Trophoblast cell (in vitro differentiated cells and primary cell): ENCODE measurements around the gene XPC.
A peak's percentile ranks its signal among the peaks of the same experiment; 100 is the strongest.

Source experiments
- DNase-seq, 2 donors: peaks; one replicate each; pipeline ENCODE4 v3.0.0-alpha.2; 2016
- H2AFZ ChIP-seq: 2 replicates; pipeline ENCODE4 v1.6.1; 2013; ENCODE audit warnings: low read length, moderate library complexity, mild to moderate bottlenecking; ENCODE audit not compliant: insufficient read depth, poor library complexity
- H2AK5ac ChIP-seq: 2 replicates; pipeline ENCODE4 v1.6.1; 2013; ENCODE audit warnings: mild to moderate bottlenecking, low read length
- H2BK120ac ChIP-seq: 2 replicates; pipeline ENCODE4 v1.6.1; 2013; ENCODE audit warnings: low read length, mild to moderate bottlenecking, moderate library complexity; ENCODE audit not compliant: insufficient read depth, poor library complexity
- H2BK12ac ChIP-seq: 2 replicates; pipeline ENCODE4 v1.6.1; 2013; ENCODE audit warnings: mild to moderate bottlenecking, low read length, moderate library complexity
- H2BK5ac ChIP-seq: 2 replicates; pipeline ENCODE4 v1.6.1; 2013; ENCODE audit warnings: low read length, low read depth, moderate library complexity, mild to moderate bottlenecking; ENCODE audit not compliant: poor library complexity
- H3K14ac ChIP-seq: 2 replicates; pipeline ENCODE4 v1.6.1; 2013; ENCODE audit warnings: mild to moderate bottlenecking, low read length
- H3K18ac ChIP-seq: 2 replicates; pipeline ENCODE4 v1.6.1; 2013; ENCODE audit warnings: mild to moderate bottlenecking, low read length
- H3K23ac ChIP-seq: 2 replicates; pipeline ENCODE4 v1.6.1; 2013; ENCODE audit warnings: low read length
- H3K27ac ChIP-seq: 2 replicates; pipeline ENCODE4 v1.5.1; 2013; ENCODE audit warnings: low read depth, mild to moderate bottlenecking, inconsistent platforms, low read length, moderate library complexity
- H3K27me3 ChIP-seq: 2 replicates; pipeline ENCODE4 v1.6.1; 2013; ENCODE audit warnings: inconsistent platforms, mild to moderate bottlenecking, low read length, moderate library complexity; ENCODE audit not compliant: insufficient read depth
- H3K36me3 ChIP-seq, 2 experiments: 1 replicate in 1 of 2; 2 replicates in 1 of 2; pipeline ENCODE4 v1.6.1; 2013; ENCODE audit warnings: low read length in 2 of 2, mild to moderate bottlenecking in 2 of 2, moderate library complexity in 1 of 2; ENCODE audit not compliant: insufficient read depth in 2 of 2, control insufficient read depth in 1 of 2
- H3K4ac ChIP-seq: 2 replicates; pipeline ENCODE4 v1.6.1; 2013; ENCODE audit warnings: low read depth, mild to moderate bottlenecking, low read length, moderate library complexity
- H3K4me1 ChIP-seq, 2 experiments: 1 replicate in 1 of 2; 2 replicates in 1 of 2; pipeline ENCODE4 v1.6.1; 2013; ENCODE audit warnings: low read length in 2 of 2, mild to moderate bottlenecking in 2 of 2, moderate library complexity in 1 of 2; ENCODE audit not compliant: insufficient read depth in 2 of 2, control insufficient read depth in 1 of 2
- H3K4me2 ChIP-seq: 2 replicates; pipeline ENCODE4 v1.6.1; 2013; ENCODE audit warnings: inconsistent platforms, mild to moderate bottlenecking, low read length, moderate library complexity
- H3K4me3 ChIP-seq: 2 replicates; pipeline ENCODE4 v1.5.1; 2013; ENCODE audit warnings: mild to moderate bottlenecking, low read depth, low read length, inconsistent platforms
- H3K79me1 ChIP-seq: one replicate; pipeline ENCODE4 v1.6.1; 2013; ENCODE audit warnings: low read length
- H3K79me2 ChIP-seq: 2 replicates; pipeline ENCODE4 v1.6.1; 2013; ENCODE audit warnings: low read length, mild to moderate bottlenecking; ENCODE audit not compliant: control insufficient read depth, insufficient read depth, poor library complexity
- H3K9ac ChIP-seq: 2 replicates; pipeline ENCODE4 v1.6.1; 2013; ENCODE audit warnings: mild to moderate bottlenecking, low read length
- H3K9me3 ChIP-seq: 2 replicates; pipeline ENCODE4 v1.6.1; 2013; ENCODE audit warnings: low read depth, mild to moderate bottlenecking, control low read depth, inconsistent platforms, low read length; ENCODE audit not compliant: insufficient read depth
- H4K12ac ChIP-seq: 2 replicates; pipeline ENCODE4 v1.6.1; 2013; ENCODE audit warnings: low read depth, mild to moderate bottlenecking, low read length, moderate library complexity
- H4K8ac ChIP-seq: 2 replicates; pipeline ENCODE4 v1.6.1; 2013; ENCODE audit warnings: low read depth, mild to moderate bottlenecking, low read length, moderate library complexity
- H4K91ac ChIP-seq: one replicate; pipeline ENCODE4 v1.6.1; 2013; ENCODE audit warnings: low read depth, mild to moderate bottlenecking, low read length, moderate library complexity
- WGBS: extraction: QIAGEN DNeasy Blood & Tissue Kit; methylation state at CpG from one replicate; pipeline ENCODE4 v1.1.7; 2013; ENCODE audit warnings: missing lambda C conversion rate; ENCODE audit not compliant: insufficient read length, insufficient coverage; ENCODE audit errors: extremely low coverage; 5-methylcytosine and 5-hydroxymethylcytosine counted together

Gene XPC

GRCh38 chr3:14183015-14183577 lies 4.7 kb upstream of the XPC start:
- H2BK12ac ChIP-seq = no peak overlapping the region
- no peak overlapping the region for H2BK5ac ChIP-seq
- no CpG with 5 or more reads among the region's 2 CpGs for WGBS

GRCh38 chr3:14181253-14181652 lies 2.9 kb upstream of the XPC start:
- Histone ChIP-seq H3K23ac (no peak overlapping the region), H3K79me1 (peaks cover 10% of the 10 kb centered on the region)

More at GRCh38 chr3:14183015-14183577, 4.7 kb upstream of the XPC start:
- Histone ChIP-seq H3K4ac (peak overlapping the region; percentile 27), H4K8ac (no peak overlapping the region), H3K23ac (no peak overlapping the region), H2AK5ac (no peak overlapping the region), H4K91ac (no peak overlapping the region), H3K4me1 (no peaks in the 10 kb centered on the region), H2BK120ac (no peak overlapping the region), H4K12ac (no peak overlapping the region), H3K36me3 (peaks cover 13 to 22% of the 10 kb centered on the region in 2 experiments), H3K9ac (no peak overlapping the region), H3K79me2 (peaks cover 5% of the 10 kb centered on the region), H3K18ac (no peak overlapping the region), H2AFZ (no peak overlapping the region), H3K9me3 (no peaks in the 10 kb centered on the region), H3K4me3 (no peak overlapping the region), H3K27ac (no peak overlapping the region), H3K4me2 (no peak overlapping the region), H3K79me1 (peaks cover 5% of the 10 kb centered on the region), H3K14ac (no peak overlapping the region), H3K27me3 (no peaks in the 10 kb centered on the region)
- DNase-seq = no peak

GRCh38 chr3:14179795-14180194 lies 1.4 kb upstream of the XPC start:
- no peak overlapping the region for H2AFZ ChIP-seq
- H3K36me3 ChIP-seq = peaks cover 4 to 7% of the 10 kb centered on the region in 2 experiments
- no peaks in the 10 kb centered on the region for H3K9me3 ChIP-seq
- no peak overlapping the region for H3K9ac ChIP-seq
- no peak overlapping the region for H3K14ac ChIP-seq
- no peak overlapping the region for H4K91ac ChIP-seq
- H3K4ac ChIP-seq = peak overlapping the region; percentile 55
- H3K4me3 ChIP-seq = no peak overlapping the region
- peaks cover 13% of the 10 kb centered on the region for H3K79me2 ChIP-seq
- H2BK5ac ChIP-seq = no peak overlapping the region
- H3K4me1 ChIP-seq = peaks cover 2 to 7% of the 10 kb centered on the region in 2 experiments
- H4K12ac ChIP-seq = no peak overlapping the region
- H3K27ac ChIP-seq = no peak overlapping the region
- H2BK12ac ChIP-seq = no peak overlapping the region
- H4K8ac ChIP-seq = no peak overlapping the region
- no peak overlapping the region for H2AK5ac ChIP-seq
- no peak for DNase-seq
- H3K23ac ChIP-seq = no peak overlapping the region
- peaks cover 10% of the 10 kb centered on the region for H3K79me1 ChIP-seq
- no CpG with 5 or more reads among the region's 1 CpG for WGBS
- H3K18ac ChIP-seq = no peak overlapping the region
- no peak overlapping the region for H2BK120ac ChIP-seq
- H3K4me2 ChIP-seq = no peak overlapping the region
- H3K27me3 ChIP-seq = no peaks in the 10 kb centered on the region

More at GRCh38 chr3:14181253-14181652, 2.9 kb upstream of the XPC start:
- Histone ChIP-seq H3K4me2 (no peak overlapping the region), H2BK5ac (no peak overlapping the region), H3K4me1 (peaks cover 2 to 5% of the 10 kb centered on the region in 2 experiments), H3K36me3 (peaks cover 9 to 15% of the 10 kb centered on the region in 2 experiments), H3K79me2 (peaks cover 13% of the 10 kb centered on the region), H2AK5ac (no peak overlapping the region), H3K27ac (no peak overlapping the region), H4K8ac (no peak overlapping the region), H3K27me3 (no peaks in the 10 kb centered on the region), H3K4ac (no peak overlapping the region), H3K4me3 (no peak overlapping the region), H2AFZ (no peak overlapping the region), H2BK12ac (no peak overlapping the region), H4K91ac (no peak overlapping the region), H3K9me3 (no peaks in the 10 kb centered on the region), H3K14ac (no peak overlapping the region), H2BK120ac (no peak overlapping the region), H3K18ac (no peak overlapping the region), H3K9ac (no peak overlapping the region), H4K12ac (no peak overlapping the region)
- no CpG with 5 or more reads among the region's 3 CpGs for WGBS
- DNase-seq = no peak

- Histone ChIP-seq H3K79me2 (peaks cover 13% of the 10 kb centered on the region), H3K27me3 (no peaks in the 10 kb centered on the region), H2BK120ac (no peak overlapping the region), H3K4me2 (peak overlapping the region; percentile 79), H3K23ac (no peak overlapping the region), H3K9me3 (no peaks in the 10 kb centered on the region), H3K4me3 (peak overlapping the region; percentile 94), H3K9ac (no peak overlapping the region), H3K36me3 (peaks cover 2 to 5% of the 10 kb centered on the region in 2 experiments), H3K14ac (peak overlapping the region; percentile 97), H2BK5ac (no peak overlapping the region), H3K4me1 (peaks cover 2 to 7% of the 10 kb centered on the region in 2 experiments), H4K8ac (peak overlapping the region; percentile 96), H2AFZ (peak overlapping the region; percentile 79), H3K79me1 (peaks cover 10% of the 10 kb centered on the region), H2BK12ac (no peak overlapping the region), H4K91ac (peak overlapping the region; percentile 94), H3K18ac (no peak overlapping the region), H4K12ac (peak overlapping the region; percentile 94), H3K27ac (peak overlapping the region; percentile 80), H2AK5ac (no peak overlapping the region), H3K4ac (no peak overlapping the region)
- no CpG with 5 or more reads among the region's 3 CpGs for WGBS
- no peak for DNase-seq
Measured at GRCh38 chr3:14179114-14179465, 689 bp upstream of the XPC start.
